Lower lobe of right lung (tissue), 2 donors: ENCODE measurements around the gene HEXD. TPM values are rescaled to one million over a fixed set of nuclear protein-coding genes. Genes with fewer than 3 reads are reported as not detected.
A peak's percentile ranks its signal among the peaks of the same experiment; 100 is the strongest.

Experiments used
- ATAC-seq, 2 donors: fragments of 200-7000 bp; cut with Tn5 transposase; one replicate each; pipeline ENCODE4 v1.9.1; 2020 to 2022; ENCODE audit warnings: mild to moderate bottlenecking in 2 of 2, moderate library complexity in 2 of 2
- DNase-seq: peaks from one replicate; pipeline ENCODE4 v3.0.0-alpha.2; 2020
- H3K27ac ChIP-seq: fragments of 200-600 bp; one replicate; pipeline ENCODE4 v1.8.0; 2022
- H3K27me3 ChIP-seq: fragments of 200-600 bp; one replicate; pipeline ENCODE4 v1.8.0; 2022; ENCODE audit warnings: low read depth
- H3K36me3 ChIP-seq: fragments of 200-600 bp; one replicate; pipeline ENCODE4 v1.8.0; 2022; ENCODE audit warnings: mild to moderate bottlenecking
- H3K4me1 ChIP-seq: fragments of 200-600 bp; one replicate; pipeline ENCODE4 v1.8.0; 2022
- H3K4me3 ChIP-seq: fragments of 200-600 bp; one replicate; pipeline ENCODE4 v1.8.0; 2022; ENCODE audit warnings: mild to moderate bottlenecking
- H3K9me3 ChIP-seq: fragments of 200-600 bp; one replicate; pipeline ENCODE4 v1.8.0; 2022
- intact Hi-C: fragments of 100-400 bp; cut with DNase I; formaldehyde crosslinking; loops from one replicate; pipeline ENCODE4 v1.11.0; 2022
- total RNA-seq: library from RNA; stranded (reverse); fragmentation: NEBNext Ultra II Directional; extraction: Animal tissue kit (Norgen Biotek cat#: 25700); gene quantifications from one replicate; pipeline ENCODE4 v1.2.1, GENCODE V29; 2021
- TF ChIP-seq, protein P1 (sequence below): fragments of 200-600 bp; IDR thresholded peaks from one replicate; pipeline ENCODE4 v1.8.0; 2022; ENCODE audit warnings: antibody characterized with exemption, mild to moderate bottlenecking
- donor health status: DM: no; HTN: yes; CAD: no; lungs with severe emphysema.

HEXD gene
- total RNA-seq, 1 donor from 2014 or later, result 60.2 TPM

- peaks cover 26% of the 10 kb centered on the region for H3K4me1 ChIP-seq
- intact Hi-C loops, result no loop called here
- no peaks in the 10 kb centered on the region for H3K36me3 ChIP-seq
- ATAC-seq, result no peak
- no peak overlapping the region for H3K4me3 ChIP-seq
- TF ChIP-seq, protein P1, sequence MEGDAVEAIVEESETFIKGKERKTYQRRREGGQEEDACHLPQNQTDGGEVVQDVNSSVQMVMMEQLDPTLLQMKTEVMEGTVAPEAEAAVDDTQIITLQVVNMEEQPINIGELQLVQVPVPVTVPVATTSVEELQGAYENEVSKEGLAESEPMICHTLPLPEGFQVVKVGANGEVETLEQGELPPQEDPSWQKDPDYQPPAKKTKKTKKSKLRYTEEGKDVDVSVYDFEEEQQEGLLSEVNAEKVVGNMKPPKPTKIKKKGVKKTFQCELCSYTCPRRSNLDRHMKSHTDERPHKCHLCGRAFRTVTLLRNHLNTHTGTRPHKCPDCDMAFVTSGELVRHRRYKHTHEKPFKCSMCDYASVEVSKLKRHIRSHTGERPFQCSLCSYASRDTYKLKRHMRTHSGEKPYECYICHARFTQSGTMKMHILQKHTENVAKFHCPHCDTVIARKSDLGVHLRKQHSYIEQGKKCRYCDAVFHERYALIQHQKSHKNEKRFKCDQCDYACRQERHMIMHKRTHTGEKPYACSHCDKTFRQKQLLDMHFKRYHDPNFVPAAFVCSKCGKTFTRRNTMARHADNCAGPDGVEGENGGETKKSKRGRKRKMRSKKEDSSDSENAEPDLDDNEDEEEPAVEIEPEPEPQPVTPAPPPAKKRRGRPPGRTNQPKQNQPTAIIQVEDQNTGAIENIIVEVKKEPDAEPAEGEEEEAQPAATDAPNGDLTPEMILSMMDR, result no peak
- no peak overlapping the region for H3K27ac ChIP-seq
- no peak for DNase-seq
- no peaks in the 10 kb centered on the region for H3K27me3 ChIP-seq
- H3K9me3 ChIP-seq, result no peaks in the 10 kb centered on the region
These were observed 2.8 kb upstream of the HEXD start for GRCh38 chr17:82415336-82415735.

- Histone ChIP-seq H3K4me1 (peaks cover 26% of the 10 kb centered on the region), H3K36me3 (no peaks in the 10 kb centered on the region), H3K4me3 (no peak overlapping the region), H3K9me3 (no peaks in the 10 kb centered on the region), H3K27ac (no peak overlapping the region), H3K27me3 (no peaks in the 10 kb centered on the region)
- no peak for DNase-seq
- intact Hi-C loops, result no loop called here
- ATAC-seq, result no peak
- TF ChIP-seq, protein P1, result no peak
These were observed 2.4 kb upstream of the HEXD start for GRCh38 chr17:82415786-82416185.

GRCh38 chr17:82416264-82416663 lies 1.9 kb upstream of the HEXD start:
- DNase-seq, result no peak
- Histone ChIP-seq H3K36me3 (no peaks in the 10 kb centered on the region), H3K4me3 (no peak overlapping the region), H3K4me1 (peaks cover 26% of the 10 kb centered on the region), H3K9me3 (no peaks in the 10 kb centered on the region), H3K27me3 (no peaks in the 10 kb centered on the region), H3K27ac (no peak overlapping the region)
- intact Hi-C loops, result no loop called here
- TF ChIP-seq, protein P1, result no peak
- no peak for ATAC-seq

DNA sequence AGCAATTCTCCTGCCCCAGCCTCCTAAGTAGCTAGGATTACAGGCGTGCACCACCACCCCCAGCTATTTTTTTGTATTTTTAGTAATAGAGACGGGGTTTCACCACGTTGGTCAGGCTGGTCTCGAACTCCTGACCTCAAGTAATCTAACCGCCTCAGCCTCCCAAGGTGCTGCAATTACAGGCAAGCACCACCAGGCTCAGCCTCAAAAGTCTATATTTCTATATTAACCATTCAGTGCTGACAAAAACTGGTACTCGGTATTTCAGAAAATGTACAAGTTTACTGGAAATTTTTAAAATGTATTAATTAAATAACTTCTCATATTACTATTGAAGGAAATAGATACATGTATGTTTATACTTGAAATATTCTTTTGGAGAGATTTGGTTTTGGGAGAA lies 1.4 kb upstream of the HEXD start:
- no peaks in the 10 kb centered on the region for H3K36me3 ChIP-seq
- intact Hi-C loops, result no loop called here
- DNase-seq, result no peak
- H3K27me3 ChIP-seq, result no peaks in the 10 kb centered on the region
- no peak overlapping the region for H3K27ac ChIP-seq
- H3K4me3 ChIP-seq, result no peak overlapping the region
- TF ChIP-seq, protein P1, result no peak
- peaks cover 26% of the 10 kb centered on the region for H3K4me1 ChIP-seq
- H3K9me3 ChIP-seq, result no peaks in the 10 kb centered on the region
- ATAC-seq, result no peak

GRCh38 chr17:82419540-82419939 lies 1.4 kb downstream of the HEXD start:
- Histone ChIP-seq H3K36me3 (no peaks in the 10 kb centered on the region), H3K9me3 (no peaks in the 10 kb centered on the region), H3K27me3 (no peaks in the 10 kb centered on the region), H3K27ac (peak overlapping the region; percentile 2), H3K4me3 (peak overlapping the region; percentile 98), H3K4me1 (peaks cover 23% of the 10 kb centered on the region)
- TF ChIP-seq, protein P1, result no peak
- ATAC-seq (no peak), DNase-seq (no peak)
- intact Hi-C loops, result no loop called here
